HepG2 (cell line): ENCODE results near the gene MOGAT3. TPM values are rescaled to one million over a fixed set of nuclear protein-coding genes. Genes with fewer than 3 reads are reported as not detected.

Experiments
- CBX2 ChIP-seq, 2 experiments: fragments of 200-600 bp in 1 of 2; sonication (generic); formaldehyde crosslinking in 1 of 2; IDR thresholded peaks; 2 replicates each; pipeline versions ENCODE4 v1.7.0 to v1.8.1; 2018 to 2022; ENCODE audit warnings: low read depth in 2 of 2, low read length in 1 of 2, mild to moderate bottlenecking in 1 of 2, missing genetic modification reagents in 1 of 2
- RBAK ChIP-seq: sonication (generic); formaldehyde crosslinking; IDR thresholded peaks from 2 replicates; pipeline ENCODE4 v1.5.1; 2020; ENCODE audit warnings: mild to moderate bottlenecking, missing genetic modification reagents
- SMAD1 ChIP-seq: sonication (generic); formaldehyde crosslinking; IDR thresholded peaks from 2 replicates; pipeline ENCODE4 v1.4.0; 2020; ENCODE audit warnings: missing genetic modification reagents, low read depth, mild to moderate bottlenecking, borderline replicate concordance
- THRA ChIP-seq: sonication (generic); formaldehyde crosslinking; IDR thresholded peaks from 2 replicates; pipeline ENCODE4 v1.4.0; 2020; ENCODE audit warnings: missing genetic modification reagents, borderline replicate concordance
- ZNF441 ChIP-seq: sonication (generic); formaldehyde crosslinking; IDR thresholded peaks from 2 replicates; pipeline ENCODE4 v1.7.0; 2021; ENCODE audit warnings: missing genetic modification reagents, borderline replicate concordance
- ZNF644 ChIP-seq: IDR thresholded peaks from 2 replicates; pipeline ENCODE4 v1.6.1; 2016; ENCODE audit warnings: low read depth
- ZNF674 ChIP-seq: sonication (generic); formaldehyde crosslinking; IDR thresholded peaks from 2 replicates; pipeline ENCODE4 v1.5.0; 2020; ENCODE audit warnings: low read depth, mild to moderate bottlenecking, missing genetic modification reagents
- ZSCAN9 ChIP-seq: IDR thresholded peaks from 2 replicates; pipeline ENCODE4 v1.6.1; 2016; ENCODE audit warnings: borderline replicate concordance
- polyA plus RNA-seq, 8 experiments: library from polyadenylated mRNA; depleted of rRNA in 3 of 8; stranded (reverse) in 7 of 8; unstranded in 1 of 8; fragments of >200 nt; fragmentation: Illumina TruSeq in 4 of 8; extraction: Trizol in 4 of 8; gene quantifications; 2 replicates each; pipeline versions ENCODE4 v1.2.1 to v1.2.3, GENCODE V29; 2011 to 2016; ENCODE audit warnings: low read depth in 4 of 8, missing spikeins in 1 of 8, mixed read lengths in 1 of 8; ENCODE audit not compliant: insufficient read depth in 1 of 8
- total RNA-seq, 5 experiments: library from RNA; depleted of rRNA; stranded (reverse); fragments of >200 nt; fragmentation: Illumina TruSeq; extraction: Trizol; gene quantifications; 2 replicates each; pipeline ENCODE4 v1.2.3, GENCODE V29; 2016; ENCODE audit warnings: low read depth in 1 of 5
- TF ChIP-seq, protein P1 (sequence below): sonication (generic); formaldehyde crosslinking; IDR thresholded peaks from 2 replicates; pipeline ENCODE4 v1.4.0; 2020; ENCODE audit warnings: missing genetic modification reagents
- TF ChIP-seq, protein P2 (sequence below): sonication (generic); formaldehyde crosslinking; IDR thresholded peaks from 2 replicates; pipeline ENCODE4 v1.8.1; 2023; ENCODE audit warnings: mild to moderate bottlenecking, inconsistent platforms, moderate library complexity, missing genetic modification reagents, borderline replicate concordance
- TF ChIP-seq, protein P3 (sequence below): sonication (generic); formaldehyde crosslinking; IDR thresholded peaks from 2 replicates; pipeline ENCODE4 v1.5.1; 2020; ENCODE audit warnings: missing genetic modification reagents, mild to moderate bottlenecking, borderline replicate concordance
- TF ChIP-seq, protein P4 (sequence below): IDR thresholded peaks from 2 replicates; pipeline ENCODE4 v1.6.1; 2016; ENCODE audit warnings: low read depth, control low read depth
- TF ChIP-seq, protein P5 (sequence below): sonication (generic); formaldehyde crosslinking; IDR thresholded peaks from 2 replicates; pipeline ENCODE4 v1.8.0; 2022; ENCODE audit warnings: missing genetic modification reagents, mild to moderate bottlenecking, borderline replicate concordance

Gene MOGAT3
- total and polyA plus RNA-seq, 2 of the 13 experiments (the other 11 are each of a cell fraction or from before 2014, with no cell fraction given) = 22.5 to 30.5 TPM

DNA sequence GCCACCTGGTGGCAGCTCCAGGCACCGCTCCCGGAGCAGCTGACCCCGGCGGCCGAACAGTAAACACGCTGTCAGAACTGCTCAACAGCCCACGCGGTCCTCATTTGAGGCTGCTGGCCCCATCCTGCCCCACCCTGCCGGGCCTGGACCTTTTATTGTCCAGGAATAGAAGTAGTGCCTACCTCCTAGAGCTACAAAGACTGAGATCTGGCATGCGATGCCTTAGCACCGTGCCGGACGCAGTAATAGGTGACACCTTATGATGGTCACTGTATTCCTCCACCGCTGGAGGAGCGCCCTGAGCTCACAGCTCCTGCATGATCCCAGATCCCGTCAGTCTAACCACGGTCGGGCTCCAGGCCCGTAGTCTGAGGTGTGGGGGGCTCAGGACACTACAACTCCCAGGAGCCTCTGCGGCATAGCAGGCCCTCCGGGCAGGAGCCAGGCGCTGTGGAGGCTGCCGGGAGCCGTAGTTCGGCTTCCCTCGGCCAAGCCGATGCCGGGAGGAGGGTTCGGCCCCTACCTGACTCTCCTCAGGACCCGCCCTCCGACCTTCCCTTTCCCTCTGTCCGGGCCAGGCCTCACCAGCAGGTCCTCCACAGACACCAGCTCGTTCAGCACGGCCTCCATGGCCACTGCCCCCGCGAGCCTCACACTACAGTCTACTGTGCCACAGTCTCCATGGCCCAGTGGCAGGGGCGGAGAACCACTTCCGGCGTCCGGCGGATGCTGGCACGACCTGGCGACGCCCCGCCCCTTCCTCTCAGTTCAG is 43.7 kb upstream of the MOGAT3 start, which contains the start of gene FIS1 (continued):
- TF ChIP-seq, protein P1, sequence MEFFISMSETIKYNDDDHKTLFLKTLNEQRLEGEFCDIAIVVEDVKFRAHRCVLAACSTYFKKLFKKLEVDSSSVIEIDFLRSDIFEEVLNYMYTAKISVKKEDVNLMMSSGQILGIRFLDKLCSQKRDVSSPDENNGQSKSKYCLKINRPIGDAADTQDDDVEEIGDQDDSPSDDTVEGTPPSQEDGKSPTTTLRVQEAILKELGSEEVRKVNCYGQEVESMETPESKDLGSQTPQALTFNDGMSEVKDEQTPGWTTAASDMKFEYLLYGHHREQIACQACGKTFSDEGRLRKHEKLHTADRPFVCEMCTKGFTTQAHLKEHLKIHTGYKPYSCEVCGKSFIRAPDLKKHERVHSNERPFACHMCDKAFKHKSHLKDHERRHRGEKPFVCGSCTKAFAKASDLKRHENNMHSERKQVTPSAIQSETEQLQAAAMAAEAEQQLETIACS = 0 out of 2 replicates have a peak, but pooled peaks have one; percentile 26
- TF ChIP-seq ZSCAN9 = peak; percentile 38; the same call in 1 of the 2 replicates
- no peak for TF ChIP-seq ZNF674
- no peak for TF ChIP-seq RBAK
- no peak for TF ChIP-seq SMAD1 (CRISPR knock-in tag)
- TF ChIP-seq THRA (CRISPR knock-in tag) = 0 out of 2 replicates have a peak, but pooled peaks have one; percentile 9
- TF ChIP-seq, protein P2, sequence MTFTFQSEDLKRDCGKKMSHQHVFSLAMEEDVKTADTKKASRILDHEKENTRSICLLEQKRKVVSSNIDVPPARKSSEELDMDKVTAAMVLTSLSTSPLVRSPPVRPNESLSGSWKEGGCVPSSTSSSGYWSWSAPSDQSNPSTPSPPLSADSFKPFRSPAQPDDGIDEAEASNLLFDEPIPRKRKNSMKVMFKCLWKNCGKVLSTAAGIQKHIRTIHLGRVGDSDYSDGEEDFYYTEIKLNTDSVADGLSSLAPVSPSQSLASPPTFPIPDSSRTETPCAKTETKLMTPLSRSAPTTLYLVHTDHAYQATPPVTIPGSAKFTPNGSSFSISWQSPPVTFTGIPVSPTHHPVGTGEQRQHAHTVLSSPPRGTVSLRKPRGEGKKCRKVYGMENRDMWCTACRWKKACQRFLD = no peak; the same call in 1 of the 2 replicates
- TF ChIP-seq, protein P3, sequence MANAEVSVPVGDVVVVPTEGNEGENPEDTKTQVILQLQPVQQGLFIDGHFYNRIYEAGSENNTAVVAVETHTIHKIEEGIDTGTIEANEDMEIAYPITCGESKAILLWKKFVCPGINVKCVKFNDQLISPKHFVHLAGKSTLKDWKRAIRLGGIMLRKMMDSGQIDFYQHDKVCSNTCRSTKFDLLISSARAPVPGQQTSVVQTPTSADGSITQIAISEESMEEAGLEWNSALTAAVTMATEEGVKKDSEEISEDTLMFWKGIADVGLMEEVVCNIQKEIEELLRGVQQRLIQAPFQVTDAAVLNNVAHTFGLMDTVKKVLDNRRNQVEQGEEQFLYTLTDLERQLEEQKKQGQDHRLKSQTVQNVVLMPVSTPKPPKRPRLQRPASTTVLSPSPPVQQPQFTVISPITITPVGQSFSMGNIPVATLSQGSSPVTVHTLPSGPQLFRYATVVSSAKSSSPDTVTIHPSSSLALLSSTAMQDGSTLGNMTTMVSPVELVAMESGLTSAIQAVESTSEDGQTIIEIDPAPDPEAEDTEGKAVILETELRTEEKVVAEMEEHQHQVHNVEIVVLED (CRISPR knock-in tag) = peak; percentile 76
- TF ChIP-seq CBX2 (IDR thresholded peaks at IDR 0.05; ENCODE audit: low read depth, low read length) = no peak
- no peak for TF ChIP-seq CBX2 (CRISPR knock-in tag; IDR thresholded peaks at IDR 0.05; ENCODE audit: low read depth)
- TF ChIP-seq, protein P4, sequence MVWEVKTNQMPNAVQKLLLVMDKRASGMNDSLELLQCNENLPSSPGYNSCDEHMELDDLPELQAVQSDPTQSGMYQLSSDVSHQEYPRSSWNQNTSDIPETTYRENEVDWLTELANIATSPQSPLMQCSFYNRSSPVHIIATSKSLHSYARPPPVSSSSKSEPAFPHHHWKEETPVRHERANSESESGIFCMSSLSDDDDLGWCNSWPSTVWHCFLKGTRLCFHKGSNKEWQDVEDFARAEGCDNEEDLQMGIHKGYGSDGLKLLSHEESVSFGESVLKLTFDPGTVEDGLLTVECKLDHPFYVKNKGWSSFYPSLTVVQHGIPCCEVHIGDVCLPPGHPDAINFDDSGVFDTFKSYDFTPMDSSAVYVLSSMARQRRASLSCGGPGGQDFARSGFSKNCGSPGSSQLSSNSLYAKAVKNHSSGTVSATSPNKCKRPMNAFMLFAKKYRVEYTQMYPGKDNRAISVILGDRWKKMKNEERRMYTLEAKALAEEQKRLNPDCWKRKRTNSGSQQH (CRISPR knock-in tag) = peak; percentile 69; the same call in 1 of the 2 replicates
- TF ChIP-seq ZNF644 (CRISPR knock-in tag) = no peak
- TF ChIP-seq, protein P5, sequence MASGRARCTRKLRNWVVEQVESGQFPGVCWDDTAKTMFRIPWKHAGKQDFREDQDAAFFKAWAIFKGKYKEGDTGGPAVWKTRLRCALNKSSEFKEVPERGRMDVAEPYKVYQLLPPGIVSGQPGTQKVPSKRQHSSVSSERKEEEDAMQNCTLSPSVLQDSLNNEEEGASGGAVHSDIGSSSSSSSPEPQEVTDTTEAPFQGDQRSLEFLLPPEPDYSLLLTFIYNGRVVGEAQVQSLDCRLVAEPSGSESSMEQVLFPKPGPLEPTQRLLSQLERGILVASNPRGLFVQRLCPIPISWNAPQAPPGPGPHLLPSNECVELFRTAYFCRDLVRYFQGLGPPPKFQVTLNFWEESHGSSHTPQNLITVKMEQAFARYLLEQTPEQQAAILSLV (CRISPR knock-in tag) = peak; percentile 59; the same call in 1 of the 2 replicates
- TF ChIP-seq ZNF441 (CRISPR knock-in tag) = no peak
